Gastroesophageal sphincter (tissue), 4 donors: ENCODE measurements around the gene FLYWCH2. TPM values are rescaled to one million over a fixed set of nuclear protein-coding genes. Genes with fewer than 3 reads are reported as not detected.

Experiments
- ATAC-seq: fragments of 150-250 bp; one replicate; pipeline ENCODE4 v1.9.1; 2016; ENCODE audit warnings: mild to moderate bottlenecking, moderate library complexity
- H3K27ac ChIP-seq, 4 donors: fragments of 200-600 bp; sonication (generic) in 3 of 4; 1 replicate in 3 of 4; 2 replicates in 1 of 4; pipeline ENCODE4 v1.5.1; 2016 to 2019
- H3K27me3 ChIP-seq: fragments of 200-600 bp; sonication (generic); one replicate; pipeline ENCODE4 v1.5.1; 2019
- H3K36me3 ChIP-seq, 2 donors: fragments of 200-600 bp; sonication (generic); one replicate each; pipeline ENCODE4 v1.5.1; 2019; ENCODE audit warnings: control low read depth in 1 of 2
- H3K4me1 ChIP-seq, 3 donors: fragments of 200-600 bp; sonication (generic); 1 replicate in 2 of 3; 2 replicates in 1 of 3; pipeline ENCODE4 v1.5.1; 2016 to 2019; ENCODE audit warnings: control low read depth in 2 of 3
- H3K4me3 ChIP-seq, 2 donors: fragments of 200-600 bp; sonication (generic); one replicate each; pipeline ENCODE4 v1.5.1; 2019; ENCODE audit warnings: mild to moderate bottlenecking in 1 of 2, moderate library complexity in 1 of 2
- H3K9me3 ChIP-seq, 3 donors: fragments of 200-600 bp; sonication (generic); one replicate each; pipeline ENCODE4 v1.5.1; 2017 to 2019; ENCODE audit warnings: control low read depth in 2 of 3
- CTCF ChIP-seq, 4 experiments: fragments of 200-600 bp in 2 of 4; fragments of 450-650 bp in 2 of 4; sonication (generic) in 1 of 4; IDR thresholded peaks; one replicate each; pipeline ENCODE4 v1.5.1; 2017 to 2019; ENCODE audit warnings: antibody characterized with exemption in 4 of 4, mild to moderate bottlenecking in 2 of 4, moderate library complexity in 2 of 4
- EP300 ChIP-seq: sonication (generic); formaldehyde crosslinking; IDR thresholded peaks from one replicate; pipeline ENCODE4 v1.6.1; 2017; ENCODE audit warnings: antibody characterized with exemption, mild to moderate bottlenecking
- POLR2A ChIP-seq, 2 donors: fragments of 450-650 bp; IDR thresholded peaks; one replicate each; pipeline ENCODE4 v1.6.1; 2017; ENCODE audit warnings: antibody characterized with exemption in 2 of 2, mild to moderate bottlenecking in 2 of 2, moderate library complexity in 1 of 2
- POLR2AphosphoS5 ChIP-seq: sonication (generic); formaldehyde crosslinking; IDR thresholded peaks from one replicate; pipeline ENCODE4 v1.6.1; 2017; ENCODE audit warnings: antibody characterized with exemption
- WGBS, 2 donors: methylation state at CpG; one replicate each; pipeline ENCODE4 v1.1.5; 2018; ENCODE audit warnings: low coverage in 1 of 2; 5-methylcytosine and 5-hydroxymethylcytosine counted together
- total RNA-seq, 4 donors: library from RNA; depleted of rRNA; stranded (reverse); fragments of >200 nt; gene quantifications; one replicate each; pipeline ENCODE4 v1.1.0, GENCODE V29; 2016

The FLYWCH2 gene
- total RNA-seq, 4 donors from 2014 or later: 21.9 to 69.1 (median 38.8) TPM

GRCh38 chr16:2874032-2874911 is 8.7 kb upstream of the FLYWCH2 start:
- Histone ChIP-seq H3K36me3 (no peaks in the 10 kb centered on the region), H3K27me3 (peaks cover 3% of the 10 kb centered on the region), H3K4me3 (no peak overlapping the region), H3K27ac (no peak overlapping the region), H3K4me1 (peaks cover 0 to 8% (median 4%) of the 10 kb centered on the region in 3 donors), H3K9me3 (no peaks in the 10 kb centered on the region)
- no peak for ATAC-seq
- TF ChIP-seq POLR2AphosphoS5 (no peak), CTCF (IDR thresholded peaks at IDR 0.05) (no peak), POLR2A (IDR thresholded peaks at IDR 0.05) (no peak), EP300 (no peak)
- 38 to 50% methylated on average over 10 to 17 of the region's 21 CpGs for WGBS, 2 donors

GRCh38 chr16:2874912-2875362 is 8.1 kb upstream of the FLYWCH2 start:
- Histone ChIP-seq H3K36me3 (no peaks in the 10 kb centered on the region), H3K9me3 (no peaks in the 10 kb centered on the region), H3K27ac (no peak overlapping the region), H3K4me3 (no peak overlapping the region), H3K4me1 (peaks cover 0 to 8% (median 4%) of the 10 kb centered on the region in 3 donors), H3K27me3 (peaks cover 3% of the 10 kb centered on the region)
- peak in 3 of 4 experiments; percentile 87 to 96 (median 96) for TF ChIP-seq CTCF (IDR thresholded peaks at IDR 0.05)
- no peak for TF ChIP-seq POLR2AphosphoS5
- TF ChIP-seq POLR2A (IDR thresholded peaks at IDR 0.05): no peak
- ATAC-seq: peak; percentile 99
- WGBS, 2 donors: 2 to 7% methylated on average over 13 to 25 of the region's 25 CpGs

DNA sequence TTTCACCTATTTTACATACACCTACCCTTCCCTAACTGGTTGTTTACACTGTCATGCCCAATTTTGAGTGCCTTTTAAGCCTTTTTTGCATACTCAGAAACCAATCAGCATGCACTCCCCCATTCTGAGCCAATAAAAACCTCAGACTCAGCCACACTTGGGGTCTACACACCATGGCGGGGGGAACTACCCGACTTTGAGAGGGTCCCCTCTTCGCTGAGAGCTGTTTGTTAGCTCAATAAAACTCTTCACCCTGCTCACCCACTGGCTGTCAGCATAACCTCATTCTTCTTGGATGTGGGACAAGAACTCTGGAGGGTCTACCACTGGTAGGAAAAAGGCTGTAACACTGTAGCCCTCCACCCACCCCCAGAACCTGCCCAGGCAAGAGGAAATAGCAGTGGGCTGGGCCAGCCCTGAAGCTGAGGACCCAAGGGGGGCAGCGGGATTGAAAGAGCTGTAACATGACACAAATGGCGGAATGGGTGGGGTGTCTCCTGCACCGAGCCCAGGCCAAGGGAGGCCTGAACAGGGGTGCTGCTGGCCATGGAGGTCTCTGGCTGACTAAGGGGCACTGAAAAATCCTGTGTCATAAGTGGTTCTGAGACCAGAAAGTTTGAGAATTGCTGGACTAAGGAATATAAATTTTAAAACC is 3.0 kb upstream of the FLYWCH2 start:
- TF ChIP-seq POLR2A (IDR thresholded peaks at IDR 0.05) (no peak), CTCF (IDR thresholded peaks at IDR 0.05) (no peak), POLR2AphosphoS5 (no peak), EP300 (no peak)
- no peak overlapping the region for H3K4me3 ChIP-seq
- H3K4me1 ChIP-seq: peaks cover 0 to 20% (median 4%) of the 10 kb centered on the region in 3 donors
- no peaks in the 10 kb centered on the region for H3K9me3 ChIP-seq
- no peak overlapping the region for H3K27ac ChIP-seq
- ATAC-seq: no peak
- peaks cover 3% of the 10 kb centered on the region for H3K27me3 ChIP-seq
- H3K36me3 ChIP-seq: no peaks in the 10 kb centered on the region
- WGBS, 2 donors: 80% methylated on average over 4 of the region's 6 CpGs; no CpG with 5 or more reads in 1 of the 2 donors

- H3K4me1 ChIP-seq: peaks cover 0 to 20% (median 4%) of the 10 kb centered on the region in 3 donors
- ATAC-seq: peak; percentile 21
- H3K27ac ChIP-seq: peak overlapping the region; percentile 95 to 99 (median 96)
- 6 to 9% methylated on average over 9 to 13 of the region's 52 CpGs for WGBS, 2 donors
- H3K4me3 ChIP-seq: peak overlapping the region; percentile 86 to 90
- TF ChIP-seq POLR2AphosphoS5: peak; percentile 42
- no peak for TF ChIP-seq EP300
- TF ChIP-seq CTCF (IDR thresholded peaks at IDR 0.05): no peak
- TF ChIP-seq POLR2A (IDR thresholded peaks at IDR 0.05): peak in 1 of 2 donors; percentile 37
- H3K36me3 ChIP-seq: no peaks in the 10 kb centered on the region
- no peaks in the 10 kb centered on the region for H3K27me3 ChIP-seq
- H3K9me3 ChIP-seq: no peaks in the 10 kb centered on the region
Observed at GRCh38 chr16:2881783-2882649, 999 bp upstream of the FLYWCH2 start.
